ENCODE measurements around the gene MAPK1.

DNA sequence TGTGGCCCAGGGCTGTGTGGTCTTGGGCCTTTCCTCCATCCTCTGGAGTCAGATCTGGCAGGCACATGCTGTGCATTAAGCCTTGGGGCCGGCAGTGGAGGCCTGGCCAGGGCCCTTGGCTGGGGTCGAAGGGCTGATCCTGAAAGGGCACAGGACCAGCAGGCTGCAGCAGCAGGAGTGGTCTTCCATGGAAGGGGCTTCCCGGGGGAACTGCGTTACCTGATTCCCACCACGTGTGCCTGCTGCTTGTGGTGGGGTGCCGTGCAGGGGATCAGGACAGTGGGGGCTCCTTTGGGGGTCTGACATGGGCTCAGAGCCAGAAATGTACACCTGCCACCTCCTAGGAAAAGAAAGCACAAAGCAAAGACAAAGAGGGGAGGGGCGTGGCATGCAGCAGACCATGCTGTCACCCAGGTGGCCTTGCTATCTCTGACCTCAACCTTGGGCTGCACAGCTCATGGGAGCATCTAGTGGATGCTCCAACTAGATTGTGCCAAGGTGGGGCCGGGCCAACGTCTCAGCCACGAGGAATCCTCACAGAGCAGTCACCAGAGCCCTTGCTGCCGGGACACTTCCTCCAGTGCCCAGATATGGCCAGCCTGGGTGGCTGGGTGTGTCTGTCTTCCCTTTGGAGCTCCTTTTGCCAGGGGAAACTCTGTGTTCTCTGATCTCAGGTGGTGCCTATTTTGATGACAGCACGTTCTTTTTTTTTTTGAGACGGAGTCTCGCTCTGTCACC lies 113.9 kb downstream of the MAPK1 start:
- TF ChIP-seq, protein P1, sequence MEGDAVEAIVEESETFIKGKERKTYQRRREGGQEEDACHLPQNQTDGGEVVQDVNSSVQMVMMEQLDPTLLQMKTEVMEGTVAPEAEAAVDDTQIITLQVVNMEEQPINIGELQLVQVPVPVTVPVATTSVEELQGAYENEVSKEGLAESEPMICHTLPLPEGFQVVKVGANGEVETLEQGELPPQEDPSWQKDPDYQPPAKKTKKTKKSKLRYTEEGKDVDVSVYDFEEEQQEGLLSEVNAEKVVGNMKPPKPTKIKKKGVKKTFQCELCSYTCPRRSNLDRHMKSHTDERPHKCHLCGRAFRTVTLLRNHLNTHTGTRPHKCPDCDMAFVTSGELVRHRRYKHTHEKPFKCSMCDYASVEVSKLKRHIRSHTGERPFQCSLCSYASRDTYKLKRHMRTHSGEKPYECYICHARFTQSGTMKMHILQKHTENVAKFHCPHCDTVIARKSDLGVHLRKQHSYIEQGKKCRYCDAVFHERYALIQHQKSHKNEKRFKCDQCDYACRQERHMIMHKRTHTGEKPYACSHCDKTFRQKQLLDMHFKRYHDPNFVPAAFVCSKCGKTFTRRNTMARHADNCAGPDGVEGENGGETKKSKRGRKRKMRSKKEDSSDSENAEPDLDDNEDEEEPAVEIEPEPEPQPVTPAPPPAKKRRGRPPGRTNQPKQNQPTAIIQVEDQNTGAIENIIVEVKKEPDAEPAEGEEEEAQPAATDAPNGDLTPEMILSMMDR (IDR thresholded peaks at IDR 0.05), result no peak
- TF ChIP-seq SIN3A (IDR thresholded peaks at IDR 0.05; ENCODE audit: borderline replicate concordance, insufficient read depth, low read depth, low read length) (no peak), TCF7L2 (IDR thresholded peaks at IDR 0.05; ENCODE audit: low read depth, low read length) (no peak), POLR2AphosphoS5 (IDR thresholded peaks at IDR 0.05; ENCODE audit: low read depth, low read length) (no peak)
